G401.6 (cell line): Measurements from ENCODE around the gene VTI1B.
A peak's percentile ranks its signal among the peaks of the same experiment; 100 is the strongest.
"Not testable (repeated sequence)": the region's sequence is repeated elsewhere in the genome, so short reads cannot be mapped to it uniquely, and the experiment has no call there.

Source experiments
- FAIRE-seq: peaks from 2 replicates; lab custom pipeline; 2012; peaks lifted over from hg19 to GRCh38; lab: Jason Lieb, UNC

VTI1B gene

DNA sequence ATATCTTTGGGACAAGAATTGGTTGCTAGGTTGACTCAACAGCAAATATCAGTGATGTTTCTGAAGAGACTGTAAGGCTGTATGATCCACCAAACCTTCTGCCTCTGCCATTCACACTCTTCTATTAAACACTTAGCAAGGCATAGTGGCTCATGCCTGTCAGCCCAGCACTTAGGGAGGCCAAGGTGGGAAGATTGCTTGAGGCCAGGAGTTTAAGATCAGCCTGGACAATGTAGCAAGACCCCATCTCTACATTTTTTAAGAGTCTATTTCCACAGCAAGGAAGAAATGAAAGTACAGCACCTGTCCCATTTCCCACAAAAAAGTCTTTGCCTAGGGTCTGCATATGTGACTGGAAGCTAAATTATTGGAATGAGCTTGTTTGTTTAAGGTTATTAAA, 46.9 kb downstream of the VTI1B start:
- no peak for FAIRE-seq

DNA sequence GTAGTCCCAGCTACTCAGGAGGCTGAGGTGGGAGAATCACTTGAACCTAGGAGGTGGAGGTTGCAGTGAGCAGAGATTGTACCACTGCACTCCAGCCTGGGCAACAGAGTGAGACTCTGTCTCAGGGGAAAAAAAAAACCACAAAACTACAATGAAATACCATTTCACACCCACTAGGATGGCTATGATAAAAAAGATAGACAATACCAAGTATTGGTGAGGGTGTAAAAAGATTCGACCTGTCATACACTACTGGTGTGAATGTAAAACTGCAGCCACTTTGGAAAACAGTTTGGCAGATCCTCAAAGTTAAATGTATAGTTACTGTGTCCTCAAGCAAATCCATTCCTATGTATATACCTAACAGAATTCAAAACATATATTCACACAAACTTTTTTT, 48.3 kb downstream of the VTI1B start:
- FAIRE-seq, result not testable (repeated sequence)

DNA sequence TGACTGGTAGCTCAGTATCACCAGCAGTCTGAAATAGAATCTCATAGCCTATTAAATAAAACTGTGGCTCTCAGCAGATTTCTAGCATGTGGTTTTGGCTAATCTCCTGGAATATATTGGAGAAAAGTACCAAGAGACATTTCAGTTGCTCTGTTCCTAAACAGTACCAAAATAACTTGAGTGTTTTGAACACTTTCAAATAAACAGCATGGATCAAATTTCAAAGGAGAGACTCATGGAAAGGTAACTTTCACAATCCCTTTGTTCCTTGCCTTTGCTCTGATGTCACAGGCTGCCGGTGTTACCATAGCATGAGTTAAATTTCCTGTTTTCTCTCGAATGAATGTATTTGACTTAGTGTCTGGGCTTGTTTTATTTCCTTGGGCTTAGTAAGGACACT, 51.3 kb downstream of the VTI1B start:
- FAIRE-seq, result no peak

DNA sequence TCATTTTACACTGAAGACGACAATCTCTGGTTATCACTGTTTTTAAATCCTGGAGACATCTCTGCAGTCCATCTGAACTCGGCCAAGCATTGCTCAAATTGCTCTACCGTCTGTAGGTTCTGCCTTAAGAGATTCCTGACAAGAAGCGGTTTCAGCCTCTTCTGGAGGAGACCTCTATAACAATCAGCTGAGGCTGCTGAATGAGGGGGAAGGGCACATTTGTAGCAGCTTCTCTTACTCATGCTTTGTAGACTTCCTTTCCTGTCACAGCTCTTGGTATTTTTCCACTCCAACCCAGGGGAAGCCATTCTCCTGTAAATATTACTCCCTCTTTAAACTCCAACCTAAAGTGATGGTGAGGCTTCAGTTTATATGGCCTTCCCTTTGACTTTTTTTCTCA, 51.8 kb downstream of the VTI1B start:
- no peak for FAIRE-seq

DNA sequence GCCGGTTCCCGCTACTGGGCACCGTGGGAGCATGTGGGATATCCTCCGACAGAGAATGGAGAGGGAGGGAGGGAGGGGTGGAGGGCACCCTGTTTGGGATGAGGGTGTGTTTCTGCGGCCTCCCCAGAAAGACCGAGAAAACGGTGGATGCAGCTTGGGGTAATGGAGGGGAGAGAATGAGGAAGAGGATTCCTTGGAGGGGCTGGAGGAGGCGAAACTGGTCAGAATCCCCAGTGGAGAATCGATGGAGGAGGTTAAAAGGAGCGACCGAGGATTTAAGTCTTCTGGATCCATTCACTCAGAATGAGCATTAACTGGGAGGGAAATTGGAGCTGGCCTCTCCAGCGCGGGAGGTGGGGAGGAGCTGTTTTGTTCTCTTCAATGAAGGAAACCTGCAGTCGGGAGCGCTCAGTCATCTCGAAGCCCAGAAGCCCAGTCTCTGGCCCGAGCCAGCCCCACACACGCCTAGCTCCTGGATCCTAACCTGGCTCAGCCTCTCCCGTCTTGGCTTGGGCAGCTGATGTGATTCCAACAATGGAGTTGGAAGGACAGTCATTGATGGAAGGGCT, 54.1 kb downstream of the VTI1B start:
- FAIRE-seq, result no peak

DNA sequence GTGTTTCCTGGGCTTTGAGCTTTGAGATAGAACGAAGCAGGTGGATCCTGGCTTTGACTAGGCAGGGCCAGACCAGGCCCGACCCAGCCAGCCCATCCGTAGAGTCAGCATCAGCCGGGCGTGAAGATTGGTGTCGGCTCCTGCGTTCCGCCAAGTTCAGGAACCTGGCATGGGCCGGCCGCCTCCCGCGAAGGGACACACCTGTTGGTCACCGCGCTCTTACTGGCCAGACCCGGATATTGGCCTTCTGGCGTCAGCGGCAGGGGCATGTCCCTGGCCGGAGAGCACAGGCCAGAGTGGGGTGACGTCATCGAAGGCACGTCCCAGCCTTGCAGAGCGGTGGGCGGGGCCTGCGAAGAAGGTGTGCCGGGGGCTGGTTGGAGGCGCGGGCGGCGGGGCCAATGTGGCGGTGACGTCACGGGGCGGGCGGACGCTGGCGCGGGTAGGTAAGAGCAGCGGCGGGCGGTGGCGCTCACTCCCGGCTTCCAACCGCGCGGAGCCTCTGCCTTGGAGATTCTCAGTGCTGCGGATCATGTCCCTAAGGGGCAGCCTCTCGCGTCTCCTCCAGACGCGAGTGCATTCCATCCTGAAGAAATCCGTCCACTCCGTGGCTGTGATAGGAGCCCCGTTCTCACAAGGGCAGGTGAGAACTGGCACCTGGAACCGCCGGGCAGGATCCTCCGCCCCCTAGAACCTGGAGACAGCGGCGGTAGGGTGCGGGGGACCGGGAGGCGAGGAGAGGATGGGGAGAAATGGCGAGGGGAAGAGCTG, 54.8 kb downstream of the VTI1B start, which contains the start of gene ARG2:
Gene ARG2, plus strand, starts transcription at position 475 of the 771 bp plus-strand sequence. Its CDS starts 58 bp downstream, at position 533.
- FAIRE-seq, result peak; percentile 75

DNA sequence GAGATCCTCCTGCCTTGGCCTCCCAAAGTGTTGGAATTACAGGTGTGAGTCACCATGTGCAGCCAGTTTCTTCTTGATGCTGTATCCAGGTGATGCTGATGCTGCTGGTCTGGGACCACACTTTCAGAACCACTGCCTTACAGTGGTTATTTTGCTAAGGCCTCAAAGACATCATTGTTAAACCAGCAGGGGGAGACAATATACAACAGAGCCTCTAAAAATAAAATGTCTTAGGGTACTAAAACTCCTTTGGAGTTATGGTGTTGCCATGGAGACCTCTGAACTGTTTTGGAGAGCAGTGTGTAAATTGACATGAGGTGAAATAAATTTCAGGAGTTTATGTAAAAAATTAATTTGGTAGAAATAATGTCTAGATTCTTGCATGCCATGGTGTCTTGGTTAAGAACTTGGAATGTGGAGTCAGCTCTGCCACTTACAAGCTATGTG, 55.8 kb downstream of the VTI1B start:
- FAIRE-seq, result peak; percentile 92

DNA sequence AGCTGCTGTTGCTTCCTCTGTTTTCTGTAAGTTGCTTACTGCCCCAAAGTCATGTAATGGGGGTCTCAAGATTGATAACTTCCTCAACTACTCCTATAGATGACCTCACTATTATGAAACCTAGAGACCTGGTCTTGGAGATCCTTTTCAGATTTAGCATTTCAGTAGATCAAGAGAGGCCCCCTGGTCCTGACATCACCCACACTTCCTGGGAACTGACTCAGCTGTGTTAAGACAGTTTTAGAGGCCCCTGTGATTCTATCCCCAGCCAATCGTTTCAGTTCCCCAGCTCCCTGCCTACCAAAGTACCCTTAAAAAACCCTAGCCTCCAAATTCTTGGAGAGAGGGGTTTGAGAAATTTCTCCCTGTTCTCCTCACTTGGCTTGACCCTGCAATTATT, 63.9 kb downstream of the VTI1B start:
- no peak for FAIRE-seq

DNA sequence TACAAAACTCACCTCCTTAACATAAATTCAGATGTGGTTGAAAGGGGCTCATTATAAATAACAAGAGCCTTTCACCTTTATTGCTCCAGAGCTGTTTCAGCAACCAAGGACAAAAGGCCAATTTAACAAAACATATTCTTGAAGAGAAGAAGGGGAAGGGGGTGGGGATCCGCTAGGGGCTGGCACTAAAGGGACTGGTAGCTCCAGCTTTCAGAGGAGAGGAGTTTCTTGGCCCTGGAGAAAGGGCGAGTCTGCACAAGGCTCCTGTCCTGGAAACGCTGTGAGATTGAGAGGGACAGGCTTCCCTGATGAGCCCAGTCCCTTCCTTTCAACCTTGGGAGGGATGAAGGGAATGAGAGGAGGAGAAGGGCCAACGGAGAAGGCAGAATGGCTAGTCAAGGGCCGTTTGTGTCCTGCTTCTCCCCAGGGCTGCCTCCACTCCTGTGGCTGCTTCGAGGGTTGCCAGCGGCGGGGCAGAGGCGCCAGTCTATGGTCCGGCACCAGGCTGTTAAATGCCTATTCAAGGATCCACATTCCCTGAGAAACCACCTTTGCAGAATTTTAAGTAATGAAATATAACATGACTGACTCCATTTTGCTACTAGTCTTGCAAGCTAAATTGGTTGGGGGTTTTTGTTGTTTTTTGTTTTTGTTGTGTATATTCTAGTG, 64.7 kb downstream of the VTI1B start:
- no peak for FAIRE-seq

DNA sequence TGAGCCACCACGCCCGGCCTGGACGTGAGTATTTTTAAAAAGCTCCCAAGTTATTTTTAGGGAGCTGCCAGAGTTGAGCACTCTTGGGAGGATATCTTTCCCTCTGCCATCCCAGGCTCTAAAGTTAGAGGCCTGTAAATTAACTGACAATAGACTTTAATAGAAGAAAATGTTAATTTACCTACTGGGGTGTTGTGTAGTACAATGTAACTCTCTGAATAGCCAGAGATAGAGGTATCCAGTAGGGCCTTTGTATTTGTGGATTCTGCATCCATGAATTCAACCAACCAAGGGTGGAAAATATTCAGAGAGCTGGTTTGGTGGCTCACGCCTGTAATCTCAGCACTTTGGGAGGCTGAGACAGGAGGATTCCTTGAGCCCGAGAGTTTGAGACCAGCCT, 66.8 kb downstream of the VTI1B start:
- FAIRE-seq, result no peak

DNA sequence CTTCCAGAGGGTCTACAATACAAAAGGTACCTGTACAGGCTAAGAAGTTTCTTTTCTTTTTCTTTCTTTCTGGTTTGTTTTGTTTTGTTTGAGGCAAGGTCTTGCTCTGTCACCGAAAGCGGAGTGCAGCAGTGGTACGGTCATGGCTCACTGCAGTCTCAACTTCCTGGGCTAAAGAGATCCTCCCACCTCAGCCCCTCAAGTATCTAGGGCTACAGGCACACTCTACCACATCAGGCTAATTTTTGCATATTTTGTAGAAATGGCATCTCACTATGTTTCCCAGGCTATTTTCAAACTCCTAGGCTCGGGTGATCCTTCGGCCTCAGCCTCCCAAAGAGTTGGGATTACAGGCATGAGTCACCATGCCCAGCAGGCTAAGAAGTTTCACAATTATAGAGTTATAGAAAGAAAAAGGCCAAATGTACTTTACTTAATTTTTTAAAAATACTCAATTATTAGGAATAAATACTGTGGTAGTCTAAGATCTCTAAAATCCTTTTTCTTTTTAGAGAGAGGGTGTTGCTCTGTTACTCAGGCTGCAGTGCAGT, 71.4 kb downstream of the VTI1B start:
- no peak for FAIRE-seq

DNA sequence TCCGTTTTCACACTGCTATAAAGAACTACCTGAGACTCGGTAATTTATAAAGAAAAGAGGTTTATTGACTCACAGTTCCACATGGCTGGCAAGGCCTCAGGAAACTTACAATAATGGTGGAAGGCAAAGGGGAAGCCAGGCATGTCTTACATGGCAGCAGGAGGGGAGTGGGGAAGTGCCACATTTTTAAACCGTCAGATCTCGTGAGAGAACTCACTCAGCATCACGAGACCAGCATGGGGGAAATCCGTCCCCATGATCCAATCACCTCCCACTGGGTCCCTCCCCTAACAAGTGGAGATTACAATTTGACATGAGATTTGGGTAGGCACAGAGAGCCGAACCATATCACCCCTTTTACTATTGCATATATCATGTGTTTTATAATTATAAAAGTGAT, 72.4 kb downstream of the VTI1B start:
- FAIRE-seq, result no peak

DNA sequence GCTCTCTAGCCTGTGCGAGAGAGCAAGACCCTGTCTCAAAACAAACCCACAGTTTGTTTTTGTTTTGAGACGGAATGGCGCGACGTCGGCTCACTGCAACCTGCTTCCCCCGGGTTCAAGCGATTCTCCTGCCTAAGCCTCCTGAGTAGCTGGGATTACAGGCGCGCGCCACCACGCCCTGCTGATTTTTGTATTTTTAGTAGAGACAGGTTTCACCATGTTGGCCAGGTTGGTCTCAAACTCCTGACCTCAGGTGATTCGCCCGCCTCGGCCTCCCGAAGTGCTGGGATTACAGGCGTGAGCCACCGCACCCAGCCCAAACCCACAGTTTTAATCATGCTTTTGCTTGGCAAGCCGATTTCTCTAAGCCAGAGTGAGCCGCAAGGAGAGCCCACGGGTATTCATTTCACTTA, 73.9 kb downstream of the VTI1B start:
- not testable (repeated sequence) for FAIRE-seq

DNA sequence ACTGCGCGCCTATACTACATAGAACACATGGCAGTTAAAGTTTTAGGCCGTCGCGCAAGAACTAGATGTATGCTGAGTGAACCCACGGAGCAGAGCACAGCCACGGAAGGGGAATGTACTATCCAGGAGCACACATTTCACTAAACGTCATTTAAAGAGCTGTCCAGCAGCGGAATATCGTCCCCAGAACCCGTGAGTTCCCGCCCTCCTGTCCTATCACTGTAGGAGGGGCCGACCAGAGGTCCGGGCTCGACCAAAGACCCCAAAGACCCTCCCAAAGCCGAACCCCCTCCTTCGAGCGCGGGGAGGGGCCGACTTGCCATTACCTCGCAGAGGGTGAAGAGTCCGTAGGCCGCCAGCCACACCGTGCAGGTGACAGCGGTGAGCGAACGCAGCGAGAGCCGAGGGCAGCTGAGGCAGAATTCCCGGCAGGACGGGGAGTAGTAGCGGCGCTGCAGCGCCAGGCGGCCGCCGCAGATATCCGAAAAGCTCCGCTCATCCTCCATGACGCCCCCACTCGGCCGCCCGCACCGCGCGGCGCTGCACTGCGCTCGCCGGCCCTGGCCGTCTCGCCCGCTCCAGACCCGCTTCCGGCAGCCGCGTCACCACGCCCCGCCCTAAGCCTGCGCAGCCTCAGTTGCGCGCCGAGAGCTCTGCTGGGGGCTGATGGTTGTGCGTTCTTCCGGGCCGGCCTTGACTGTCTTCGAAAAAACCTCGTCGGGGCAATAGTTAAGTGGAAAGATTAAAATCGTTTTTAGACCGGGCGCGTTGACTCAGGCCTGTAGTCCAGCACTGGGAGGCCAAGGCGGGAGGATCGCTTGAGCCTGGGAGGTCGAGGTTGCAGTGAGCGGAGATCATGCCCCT, 74.5 kb downstream of the VTI1B start, which contains the start of gene PIGH:
Gene PIGH, minus strand, starts transcription at position 571 of the 864 bp plus-strand sequence. Its CDS starts 65 bp downstream, at position 506.
- no peak for FAIRE-seq
